Measurements from ENCODE around the gene SAV1. TPM values are rescaled to one million over a fixed set of nuclear protein-coding genes. Genes with fewer than 3 reads are reported as not detected.

The SAV1 gene
- total and polyA plus RNA-seq, 2 of the 8 experiments (the other 6 are each of a cell fraction or from before 2014, with no cell fraction given): 15.9 to 78.3 TPM

DNA sequence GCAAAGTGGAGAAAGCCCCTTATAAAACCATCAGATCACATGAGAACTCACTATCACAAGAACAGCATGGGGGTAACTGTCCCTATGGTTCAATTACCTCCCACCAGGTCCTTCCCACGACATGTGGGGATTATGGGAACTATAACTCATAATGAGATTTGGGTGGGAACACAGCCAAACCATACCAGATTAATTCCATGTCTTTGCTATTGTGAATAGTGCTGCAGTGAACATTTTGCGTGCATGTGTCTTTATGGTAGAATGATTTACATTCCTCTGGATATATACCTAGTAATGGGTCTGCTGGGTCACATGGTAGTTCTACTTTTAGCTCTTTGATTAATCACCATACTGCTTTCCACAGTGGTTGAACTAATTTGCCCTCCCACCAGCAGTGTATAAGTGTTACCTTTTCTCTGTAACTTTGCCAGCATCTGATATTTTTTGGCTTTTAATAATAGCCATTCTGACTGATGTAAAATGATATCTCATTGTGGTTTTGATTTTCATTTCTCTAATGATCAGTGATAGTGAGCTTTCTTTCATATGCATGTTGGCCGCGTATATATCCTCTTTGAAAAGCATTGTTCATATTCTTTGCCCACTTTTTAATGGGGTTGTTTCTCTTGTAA is 29.7 kb upstream of the SAV1 start (continued):
- no peak for TF ChIP-seq CHD7 (IDR thresholded peaks at IDR 0.05; ENCODE audit: insufficient replicate concordance, low read length)
- TF ChIP-seq GABPA (IDR thresholded peaks at IDR 0.05; ENCODE audit: borderline replicate concordance, insufficient read depth, low read length): no peak
- no peak for TF ChIP-seq YY1 (IDR thresholded peaks at IDR 0.05; ENCODE audit: low read depth, low read length)
- no peak for TF ChIP-seq TAF7 (optimal IDR thresholded peaks at IDR 0.05; ENCODE audit: borderline replicate concordance, low read depth, low read length)
- no peak for TF ChIP-seq SIX5 (IDR thresholded peaks at IDR 0.05; ENCODE audit: low read depth, low read length)
- TF ChIP-seq KDM5A (IDR thresholded peaks at IDR 0.05; ENCODE audit: low read length): no peak

Measured in H1 (cell line).